NB4 (cell line): ENCODE data around the gene SLC22A2.

Source experiments
- DNase-seq: peaks from one replicate; pipeline ENCODE4 v3.0.0; 2010; ENCODE audit warnings: low read depth
- H3K4me3 ChIP-seq: one replicate; pipeline ENCODE4 v1.5.1; 2011; ENCODE audit warnings: mild to moderate bottlenecking, low read depth, low read length, moderate library complexity
- CTCF ChIP-seq: IDR thresholded peaks from one replicate; pipeline ENCODE4 v1.5.1; 2012; ENCODE audit warnings: low read depth, low read length
- MAX ChIP-seq: IDR thresholded peaks from 2 replicates; pipeline ENCODE4 v1.6.1; 2011; ENCODE audit warnings: low read depth, low read length
- MYC ChIP-seq: IDR thresholded peaks from 2 replicates; pipeline ENCODE4 v1.6.1; 2011; ENCODE audit warnings: low read depth, low read length
- POLR2A ChIP-seq: IDR thresholded peaks from 2 replicates; pipeline ENCODE4 v1.6.1; 2011; ENCODE audit warnings: mild to moderate bottlenecking; ENCODE audit not compliant: insufficient read length; ENCODE audit errors: extremely low read depth

Gene SLC22A2

GRCh38 chr6:160204710-160205109 is 53.9 kb downstream of the SLC22A2 start:
- H3K4me3 ChIP-seq, result no peak overlapping the region
- no peak for DNase-seq
- TF ChIP-seq CTCF (no peak), POLR2A (no peak), MAX (no peak), MYC (no peak)

- no peak for DNase-seq
- H3K4me3 ChIP-seq, result no peak overlapping the region
- TF ChIP-seq POLR2A (no peak), MYC (no peak), MAX (no peak), CTCF (no peak)
Measured at GRCh38 chr6:160203953-160204352, 54.7 kb downstream of the SLC22A2 start.

GRCh38 chr6:160203522-160203921 is 55.1 kb downstream of the SLC22A2 start:
- DNase-seq, result no peak
- TF ChIP-seq MYC (no peak), POLR2A (no peak), MAX (no peak), CTCF (no peak)
- no peak overlapping the region for H3K4me3 ChIP-seq

GRCh38 chr6:160203076-160203475 is 55.5 kb downstream of the SLC22A2 start:
- H3K4me3 ChIP-seq, result no peak overlapping the region
- DNase-seq, result no peak
- TF ChIP-seq POLR2A, result no peak
- no peak for TF ChIP-seq MYC
- no peak for TF ChIP-seq MAX
- no peak for TF ChIP-seq CTCF

GRCh38 chr6:160202411-160202810 is 56.2 kb downstream of the SLC22A2 start:
- TF ChIP-seq MAX (no peak), CTCF (no peak), MYC (no peak), POLR2A (no peak)
- H3K4me3 ChIP-seq, result no peak overlapping the region
- no peak for DNase-seq

GRCh38 chr6:160201061-160201460 is 57.6 kb downstream of the SLC22A2 start:
- TF ChIP-seq CTCF (no peak), MYC (no peak), MAX (no peak), POLR2A (no peak)
- no peak overlapping the region for H3K4me3 ChIP-seq
- DNase-seq, result no peak
